Skeletal muscle tissue (tissue), 4 donors: ENCODE measurements around the gene ZC3HAV1. TPM values are rescaled to one million over a fixed set of nuclear protein-coding genes. Genes with fewer than 3 reads are reported as not detected.

Source experiments
- H3K27ac ChIP-seq: one replicate; pipeline ENCODE4 v1.7.0; 2013; ENCODE audit warnings: mild to moderate bottlenecking, low read depth, low read length, inconsistent platforms
- H3K27me3 ChIP-seq, 3 donors: one replicate each; pipeline ENCODE4 v1.7.0; 2013; ENCODE audit warnings: low read length in 3 of 3; ENCODE audit not compliant: control insufficient read depth in 3 of 3, insufficient read depth in 3 of 3
- H3K36me3 ChIP-seq, 3 donors: one replicate each; pipeline ENCODE4 v1.7.0; 2013; ENCODE audit warnings: low read length in 3 of 3; ENCODE audit not compliant: control insufficient read depth in 3 of 3, insufficient read depth in 3 of 3
- H3K4me1 ChIP-seq, 3 donors: one replicate each; pipeline ENCODE4 v1.7.0; 2013; ENCODE audit warnings: low read length in 3 of 3, mild to moderate bottlenecking in 3 of 3; ENCODE audit not compliant: control insufficient read depth in 3 of 3, insufficient read depth in 3 of 3
- H3K4me3 ChIP-seq, 3 donors: one replicate each; pipeline ENCODE4 v1.7.0; 2013; ENCODE audit warnings: low read length in 3 of 3
- H3K9ac ChIP-seq, 3 donors: one replicate each; pipeline ENCODE4 v1.7.0; 2013; ENCODE audit warnings: low read length in 3 of 3, mild to moderate bottlenecking in 3 of 3, moderate library complexity in 2 of 3, low read depth in 1 of 3
- H3K9me3 ChIP-seq, 3 donors: one replicate each; pipeline ENCODE4 v1.7.0; 2013; ENCODE audit warnings: low read length in 3 of 3; ENCODE audit not compliant: control insufficient read depth in 3 of 3
- total RNA-seq: library from RNA; depleted of rRNA; stranded (reverse); fragments of >200 nt; gene quantifications from one replicate; pipeline ENCODE4 v1.2.3, GENCODE V29; 2014
- donor health status: Osteomylitis.

Gene ZC3HAV1
- total RNA-seq, 1 donor from 2014 or later: 18.8 TPM

- Histone ChIP-seq H3K4me3 (no peak overlapping the region), H3K27me3 (no peaks in the 10 kb centered on the region), H3K9ac (no peak overlapping the region), H3K27ac (no peak overlapping the region), H3K36me3 (no peaks in the 10 kb centered on the region), H3K4me1 (no peaks in the 10 kb centered on the region), H3K9me3 (no peaks in the 10 kb centered on the region)
Measured at GRCh38 chr7:139016931-139017511, 92.5 kb downstream of the ZC3HAV1 start.

- no peaks in the 10 kb centered on the region for H3K4me1 ChIP-seq
- H3K27me3 ChIP-seq: no peaks in the 10 kb centered on the region
- H3K36me3 ChIP-seq: no peaks in the 10 kb centered on the region
- no peak overlapping the region for H3K27ac ChIP-seq
- no peaks in the 10 kb centered on the region for H3K9me3 ChIP-seq
- H3K9ac ChIP-seq: no peak overlapping the region
- H3K4me3 ChIP-seq: no peak overlapping the region
Measured at GRCh38 chr7:139011373-139011772, 98.1 kb downstream of the ZC3HAV1 start.

GRCh38 chr7:139004321-139005090 is 105.0 kb downstream of the ZC3HAV1 start:
- no peaks in the 10 kb centered on the region for H3K36me3 ChIP-seq
- H3K9me3 ChIP-seq: peaks cover 0 to 2% (median 0%) of the 10 kb centered on the region in 3 donors
- no peak overlapping the region for H3K9ac ChIP-seq
- H3K4me1 ChIP-seq: no peaks in the 10 kb centered on the region
- no peak overlapping the region for H3K27ac ChIP-seq
- no peaks in the 10 kb centered on the region for H3K27me3 ChIP-seq
- H3K4me3 ChIP-seq: no peak overlapping the region

GRCh38 chr7:138999414-138999813 is 110.1 kb downstream of the ZC3HAV1 start:
- peaks cover 0 to 2% (median 0%) of the 10 kb centered on the region in 3 donors for H3K9me3 ChIP-seq
- H3K36me3 ChIP-seq: no peaks in the 10 kb centered on the region

More at GRCh38 chr7:138999414-138999813, 110.1 kb downstream of the ZC3HAV1 start:
- H3K9ac ChIP-seq: no peak overlapping the region
- H3K4me3 ChIP-seq: no peak overlapping the region
- H3K27ac ChIP-seq: no peak overlapping the region
- H3K4me1 ChIP-seq: no peaks in the 10 kb centered on the region
- H3K27me3 ChIP-seq: no peaks in the 10 kb centered on the region

Other genes with a start within 250 kb of the ZC3HAV1 start
- gene KIAA1549, start 128.3 kb downstream of the ZC3HAV1 start, total RNA-seq: 4.2 TPM
- gene ZC3HAV1L, start 73.7 kb downstream of the ZC3HAV1 start, total RNA-seq: 16.7 TPM
- gene UBN2, start 121.5 kb upstream of the ZC3HAV1 start, total RNA-seq: 11.5 TPM
- 48.0 TPM for gene FMC1, start 231.6 kb upstream of the ZC3HAV1 start, total RNA-seq